SH-SY5Y (cell line): ENCODE measurements around the gene GOLT1A.
A peak's percentile ranks its signal among the peaks of the same experiment; 100 is the strongest.

Source experiments
- GATA2 ChIP-seq: IDR thresholded peaks from 2 replicates; pipeline ENCODE4 v1.6.1; 2011; ENCODE audit warnings: mild to moderate bottlenecking, low read depth, low read length
- GATA3 ChIP-seq: IDR thresholded peaks from 2 replicates; pipeline ENCODE4 v1.6.1; 2011; ENCODE audit warnings: low read depth, mild to moderate bottlenecking, low read length, moderate library complexity

GOLT1A gene

DNA sequence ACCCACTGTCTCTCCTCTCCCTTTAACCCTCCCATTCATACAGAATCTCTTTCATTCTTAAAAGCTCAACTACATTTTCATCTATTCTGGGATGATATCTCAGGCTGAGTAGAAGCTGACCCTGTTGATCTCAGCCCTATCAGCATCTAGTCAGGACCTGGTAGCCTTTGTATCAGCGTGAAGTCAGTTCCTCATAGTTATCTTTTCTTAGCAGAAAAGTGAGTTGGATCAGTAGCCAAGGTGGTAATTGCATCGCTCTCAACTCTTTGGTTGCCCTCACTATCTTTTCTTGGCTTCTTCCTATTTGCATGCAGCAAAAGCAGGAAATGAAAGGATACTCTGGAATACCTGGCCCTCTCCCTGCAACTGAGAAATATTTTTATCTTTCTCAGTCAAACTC lies 13.6 kb upstream of the GOLT1A start:
- TF ChIP-seq GATA2 (no peak), GATA3 (no peak)

DNA sequence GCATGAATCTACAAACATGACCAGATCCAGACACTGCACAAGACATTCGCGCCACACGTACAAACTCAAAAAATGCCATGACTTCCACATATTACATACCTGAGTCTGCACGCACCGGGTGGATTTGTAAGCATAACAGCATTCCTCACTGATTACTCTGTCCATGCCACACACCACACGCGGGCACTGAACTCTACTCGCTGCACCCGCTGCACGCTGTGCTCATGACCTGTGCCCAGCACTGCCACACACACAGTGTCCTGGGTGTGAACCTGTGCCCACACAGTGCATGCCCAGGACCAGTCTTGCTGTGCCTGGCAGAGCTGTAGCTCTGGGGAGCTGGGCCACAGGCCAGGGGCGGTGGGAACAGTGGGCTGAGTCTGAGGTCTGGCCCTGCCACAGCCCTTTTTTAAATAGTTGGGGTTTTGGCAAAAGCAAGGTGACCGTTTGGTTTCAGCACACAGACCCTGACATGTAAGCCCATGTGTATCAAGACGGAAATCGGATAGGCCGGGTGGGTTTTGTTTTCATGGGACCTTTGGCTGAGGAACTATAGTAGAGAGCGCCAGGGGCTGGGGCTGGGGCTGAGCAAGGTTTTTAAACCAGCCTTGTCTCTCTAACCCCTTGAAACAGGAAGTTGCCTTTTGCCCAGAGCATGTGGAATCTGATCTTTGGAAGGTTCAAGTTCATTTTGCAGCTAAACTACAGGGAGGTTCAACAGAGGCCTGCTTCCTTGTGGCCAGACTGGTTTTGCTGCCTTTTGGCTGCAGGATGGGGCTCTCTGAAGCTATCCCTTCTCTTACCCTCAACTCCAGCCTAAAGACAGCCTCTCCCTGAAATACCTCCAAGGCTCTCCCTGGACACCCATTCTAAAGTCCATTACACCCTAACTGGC lies 12.3 kb upstream of the GOLT1A start:
- TF ChIP-seq GATA3, result no peak
- no peak for TF ChIP-seq GATA2

DNA sequence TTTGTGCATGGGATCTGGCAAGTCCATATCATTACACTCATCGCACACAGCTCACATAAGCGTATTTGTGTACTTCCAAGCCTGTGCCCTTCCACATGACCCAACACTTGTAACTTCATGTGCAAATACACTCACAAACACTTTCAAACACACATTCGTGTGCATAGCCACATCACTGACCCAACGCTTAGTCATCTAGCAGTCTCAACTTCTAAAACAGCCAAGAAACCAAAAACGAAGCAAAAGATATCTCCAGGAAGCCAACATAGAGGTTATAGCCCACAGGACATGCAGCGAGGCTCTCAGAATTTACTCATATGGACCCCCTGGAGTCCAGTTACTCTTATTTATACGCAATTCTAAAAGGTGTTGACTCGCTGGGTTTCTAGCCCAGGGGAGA lies 10.9 kb upstream of the GOLT1A start:
- TF ChIP-seq GATA2 (no peak), GATA3 (no peak)

DNA sequence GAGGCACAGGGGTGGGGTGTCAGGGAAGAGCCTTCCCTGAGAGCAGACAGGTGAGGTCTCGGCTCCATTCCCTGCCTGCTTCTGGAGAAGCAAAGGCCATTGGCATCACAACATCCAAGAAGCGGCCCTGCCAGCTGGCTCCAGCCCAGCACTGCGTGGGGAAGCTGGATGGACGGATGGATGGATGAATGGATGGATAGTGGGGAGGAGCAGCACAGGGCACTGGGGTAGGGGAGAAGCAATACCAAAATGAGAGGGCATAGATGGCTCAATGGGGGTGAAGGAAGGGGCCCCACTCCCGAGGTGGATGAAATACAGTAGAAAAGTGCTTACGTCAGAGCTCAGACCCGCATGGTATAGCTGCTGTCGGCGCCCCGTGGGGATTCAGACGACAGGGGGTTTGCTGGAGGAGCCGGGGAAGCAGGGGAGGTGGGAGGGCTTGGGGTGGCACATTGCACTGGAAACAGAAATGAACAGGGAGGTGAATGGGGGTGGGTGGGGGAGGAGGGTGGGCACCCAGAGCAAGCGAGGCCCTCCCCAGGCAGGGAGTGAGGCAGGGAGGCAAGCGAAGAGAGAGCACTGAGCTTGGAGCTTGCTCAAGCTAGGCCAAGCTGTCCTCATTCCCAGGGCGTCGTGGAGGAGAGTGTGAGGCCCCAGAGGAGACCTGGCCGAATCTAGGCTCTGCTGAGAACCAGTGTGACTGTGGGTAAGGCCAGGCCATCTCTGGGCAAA lies 9.5 kb upstream of the GOLT1A start:
- TF ChIP-seq GATA3 (no peak), GATA2 (no peak)

DNA sequence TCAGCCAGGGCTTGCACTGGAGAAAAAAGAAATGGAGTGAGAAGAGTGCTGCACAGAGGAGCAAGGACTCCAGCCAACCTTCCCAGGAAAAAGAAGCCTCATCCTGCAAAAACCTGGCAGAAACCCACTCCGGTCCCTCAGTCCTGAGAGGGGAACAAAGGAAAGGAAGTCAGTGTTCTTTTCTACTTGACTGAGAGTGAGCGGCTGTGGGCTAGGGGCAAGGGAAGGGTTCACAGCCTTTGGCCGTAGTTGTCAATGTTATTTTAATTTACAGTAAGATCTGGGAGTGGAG lies 8.9 kb upstream of the GOLT1A start:
- no peak for TF ChIP-seq GATA2
- no peak for TF ChIP-seq GATA3

DNA sequence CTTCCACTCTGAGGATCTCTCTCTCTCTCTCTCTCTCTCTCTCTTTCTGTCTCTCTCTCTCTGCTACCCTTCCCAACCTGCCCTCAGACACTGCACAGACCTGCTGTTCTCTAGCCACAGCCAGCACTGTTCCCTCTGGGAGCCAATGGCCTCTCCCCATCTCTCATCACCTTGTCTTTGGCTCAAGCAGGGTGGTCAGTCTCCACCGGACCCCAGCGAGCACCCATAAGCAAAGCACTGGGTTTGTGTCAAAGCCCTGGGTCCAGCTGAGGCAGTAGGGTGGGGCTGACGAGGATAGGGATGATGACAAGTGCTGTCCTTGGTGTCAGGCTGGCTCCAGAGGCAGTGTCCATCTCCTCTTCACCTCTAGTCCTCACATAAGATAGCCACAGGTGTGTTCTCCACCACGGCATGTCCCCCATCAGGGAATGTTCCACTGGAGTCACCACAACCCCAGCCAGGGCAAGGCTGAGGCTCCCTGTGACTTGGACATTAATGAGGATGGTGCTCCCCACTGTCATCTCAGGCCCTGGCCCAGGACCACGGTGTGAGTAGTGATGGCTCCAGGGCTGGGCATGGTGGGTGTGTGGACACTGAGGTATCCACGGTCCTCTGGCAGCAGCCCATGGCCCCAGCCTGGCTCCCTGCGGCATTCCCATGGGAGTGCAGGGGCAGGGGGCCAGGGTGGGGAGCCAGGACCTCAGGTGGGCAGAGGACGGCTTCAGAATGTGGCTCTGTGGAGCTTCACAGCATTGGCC lies 8.4 kb upstream of the GOLT1A start:
- TF ChIP-seq GATA3 (no peak), GATA2 (no peak)

DNA sequence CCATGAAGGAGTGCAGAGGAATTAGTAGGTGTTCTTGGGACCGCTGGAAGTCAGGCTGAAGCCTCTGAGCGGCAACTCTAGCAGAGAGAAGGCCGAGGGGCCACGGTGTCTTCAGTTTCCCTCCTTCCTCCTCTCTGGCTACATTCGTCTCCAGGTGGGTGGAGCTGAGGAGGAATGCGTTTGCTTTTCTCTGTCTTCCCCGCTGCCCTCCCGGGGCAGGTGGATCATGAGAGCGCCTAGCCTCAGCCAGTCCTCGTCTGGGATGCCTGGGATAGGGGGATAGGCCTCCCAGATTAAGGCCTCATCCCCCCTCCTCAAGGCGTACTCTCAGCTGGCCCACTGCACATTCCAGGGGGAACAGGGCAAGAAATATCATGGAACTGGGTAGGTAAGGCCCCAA lies 7.5 kb upstream of the GOLT1A start:
- no peak for TF ChIP-seq GATA3
- no peak for TF ChIP-seq GATA2

DNA sequence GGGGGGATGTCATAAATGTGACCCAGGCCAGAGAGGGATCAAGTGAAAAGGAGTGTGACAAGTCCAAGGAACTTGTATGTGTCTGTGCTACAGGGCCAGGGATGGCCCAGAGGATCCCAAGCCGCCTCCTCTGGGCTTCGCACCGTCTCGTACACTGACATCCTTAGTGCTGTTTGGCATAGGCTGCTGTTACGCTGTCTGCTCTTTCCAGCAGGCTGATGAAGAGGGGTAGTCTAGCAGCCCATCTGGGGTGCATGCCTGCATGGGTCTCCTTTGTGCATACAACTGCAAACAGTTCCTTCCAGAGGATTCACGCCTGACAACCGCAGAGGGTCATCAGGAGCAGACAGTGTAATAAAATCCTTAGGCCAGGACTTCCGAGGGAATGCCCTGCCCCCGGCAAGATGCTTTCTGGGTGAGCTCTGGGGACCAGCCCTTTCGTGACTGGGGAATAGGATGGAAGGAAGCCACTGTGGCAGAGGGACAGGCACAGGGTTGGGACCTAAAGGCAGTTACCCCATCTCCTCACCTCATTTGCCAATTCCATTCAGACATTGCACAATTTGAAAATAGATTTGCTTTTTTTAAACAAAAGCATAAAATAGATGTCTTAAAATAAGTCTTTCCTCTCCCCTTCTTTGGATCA lies 6.3 kb upstream of the GOLT1A start:
- TF ChIP-seq GATA3 (no peak), GATA2 (no peak)

DNA sequence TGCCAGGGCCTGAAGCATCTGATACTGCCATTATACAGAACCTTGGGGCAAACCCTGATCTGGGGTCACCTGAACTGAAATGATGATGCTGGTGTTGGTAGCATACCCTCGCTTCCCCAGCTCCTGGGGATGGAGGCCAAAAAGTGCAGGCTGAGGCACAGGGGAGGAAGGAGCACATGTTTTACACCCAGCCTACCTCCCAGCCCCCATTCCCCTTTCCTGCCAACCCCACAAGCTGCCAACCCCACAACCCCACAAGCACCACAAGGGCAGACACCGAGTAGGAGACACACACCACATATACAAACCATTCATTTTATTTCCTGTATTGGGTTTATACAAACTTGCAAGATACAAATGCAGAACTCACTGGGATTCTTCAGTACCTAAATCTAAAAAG lies 4.8 kb upstream of the GOLT1A start:
- no peak for TF ChIP-seq GATA3
- no peak for TF ChIP-seq GATA2

DNA sequence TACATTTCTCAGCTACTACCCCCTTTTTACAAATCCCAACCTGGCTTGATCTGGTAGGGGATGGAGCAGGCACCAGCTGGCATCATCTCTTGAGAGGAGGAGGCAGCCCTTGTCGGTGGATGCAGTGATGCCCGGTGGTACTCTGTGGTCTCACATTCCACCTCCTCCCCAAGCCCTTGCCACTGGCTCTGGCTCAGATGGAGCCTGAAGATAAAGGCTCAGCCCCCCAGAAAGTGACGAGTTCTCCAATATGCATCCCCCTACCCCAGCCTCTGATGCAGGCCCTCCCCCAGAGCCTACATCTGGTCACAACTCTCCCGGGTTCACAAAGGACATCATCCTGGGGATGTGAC lies 3.8 kb upstream of the GOLT1A start:
- no peak for TF ChIP-seq GATA3
- TF ChIP-seq GATA2, result peak; percentile 34; the same call in 1 of the 2 replicates

DNA sequence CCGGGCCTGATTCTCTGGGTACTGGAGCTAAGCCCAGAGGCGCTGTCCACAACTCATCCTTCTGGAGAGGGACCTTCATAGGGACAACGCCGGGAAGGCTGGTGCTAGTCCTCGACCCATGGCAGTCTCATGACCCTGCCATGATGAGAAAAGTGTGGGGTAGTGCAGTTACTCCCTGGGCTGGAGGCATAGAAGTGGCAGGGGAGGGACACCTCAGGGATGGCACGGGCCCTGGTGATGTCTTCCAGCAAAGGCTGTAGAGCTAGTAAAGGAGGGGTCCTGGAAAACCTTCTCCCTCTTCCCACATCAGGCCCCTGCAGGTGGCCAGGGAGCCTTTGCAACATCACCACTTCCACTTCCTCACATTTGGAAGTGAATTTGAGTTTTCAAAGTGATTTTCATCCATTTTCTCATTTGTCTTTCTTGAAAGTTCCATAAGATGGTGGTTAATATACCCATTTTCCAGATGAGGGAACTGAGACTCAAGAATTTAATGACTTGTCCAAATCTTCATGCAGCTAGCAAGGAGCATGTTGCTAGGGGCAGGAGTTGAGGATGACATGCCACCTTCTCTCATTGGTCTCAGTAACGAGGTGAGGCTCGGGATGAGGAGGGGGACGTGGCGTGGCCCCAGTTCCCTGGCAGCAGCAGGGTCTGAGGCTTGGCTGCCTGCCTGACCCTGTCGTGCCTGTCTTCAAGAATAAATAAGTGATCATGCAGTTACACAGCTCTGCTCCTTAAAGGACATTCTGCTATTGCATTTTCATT lies 3.3 kb upstream of the GOLT1A start:
- no peak for TF ChIP-seq GATA2
- no peak for TF ChIP-seq GATA3

DNA sequence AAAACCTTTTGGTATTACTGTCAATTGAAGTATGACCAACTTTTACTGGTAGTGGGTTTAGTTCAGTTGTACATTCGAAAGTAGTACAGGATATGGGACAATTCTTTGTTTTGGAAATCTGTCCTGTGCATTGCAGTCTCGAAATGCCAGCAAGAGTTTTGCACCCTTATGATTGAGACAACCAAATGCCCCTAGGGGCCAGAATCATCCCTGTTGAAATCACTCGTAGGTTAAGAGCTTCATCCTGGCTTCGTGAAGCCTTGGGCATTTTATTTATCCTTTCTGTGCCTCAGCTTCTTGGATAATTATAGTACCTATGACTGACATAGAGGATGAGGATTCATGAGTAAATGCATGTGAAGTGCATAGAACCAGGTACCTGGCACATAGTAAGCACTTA lies 2.4 kb upstream of the GOLT1A start:
- TF ChIP-seq GATA2, result no peak
- TF ChIP-seq GATA3, result no peak

DNA sequence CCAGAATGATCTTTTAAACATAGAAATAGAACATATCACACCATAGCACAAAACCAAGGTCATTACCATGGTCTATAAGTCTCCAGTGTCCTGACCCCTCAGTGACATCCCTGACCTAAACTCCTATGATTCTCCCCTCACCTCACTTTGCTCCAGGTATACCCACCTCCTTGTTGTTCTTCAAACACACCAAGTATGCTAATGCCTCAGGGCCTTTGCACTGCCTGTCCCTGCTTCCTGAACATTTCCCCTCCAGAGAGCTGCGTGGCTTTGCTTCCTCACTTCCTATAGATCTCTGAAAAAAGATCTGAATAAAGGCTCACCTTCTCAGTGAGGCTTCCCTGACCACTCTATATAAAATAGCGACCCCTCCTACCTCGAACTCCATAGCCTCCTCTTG lies 1.1 kb downstream of the GOLT1A start:
- TF ChIP-seq GATA2 (no peak), GATA3 (no peak)

DNA sequence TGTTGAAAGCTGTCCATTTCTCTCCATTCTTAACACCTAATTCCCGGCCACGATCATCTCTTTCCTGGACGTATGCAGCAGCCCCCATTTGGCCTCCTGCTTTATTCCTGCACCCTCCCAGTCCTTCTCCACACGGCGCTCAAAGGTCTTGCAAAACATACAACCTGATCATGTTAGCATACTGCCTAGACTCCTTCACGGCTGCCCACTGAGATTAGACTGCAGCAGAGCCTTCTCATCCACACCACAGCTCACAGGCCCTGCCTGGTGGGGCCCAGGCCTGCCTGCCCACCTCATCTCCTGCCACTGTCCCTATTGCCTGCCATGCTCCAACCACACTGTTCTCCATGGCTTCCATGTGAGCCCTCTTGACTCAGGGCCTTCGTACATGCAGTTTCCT lies 2.7 kb downstream of the GOLT1A start:
- TF ChIP-seq GATA3, result no peak
- no peak for TF ChIP-seq GATA2

DNA sequence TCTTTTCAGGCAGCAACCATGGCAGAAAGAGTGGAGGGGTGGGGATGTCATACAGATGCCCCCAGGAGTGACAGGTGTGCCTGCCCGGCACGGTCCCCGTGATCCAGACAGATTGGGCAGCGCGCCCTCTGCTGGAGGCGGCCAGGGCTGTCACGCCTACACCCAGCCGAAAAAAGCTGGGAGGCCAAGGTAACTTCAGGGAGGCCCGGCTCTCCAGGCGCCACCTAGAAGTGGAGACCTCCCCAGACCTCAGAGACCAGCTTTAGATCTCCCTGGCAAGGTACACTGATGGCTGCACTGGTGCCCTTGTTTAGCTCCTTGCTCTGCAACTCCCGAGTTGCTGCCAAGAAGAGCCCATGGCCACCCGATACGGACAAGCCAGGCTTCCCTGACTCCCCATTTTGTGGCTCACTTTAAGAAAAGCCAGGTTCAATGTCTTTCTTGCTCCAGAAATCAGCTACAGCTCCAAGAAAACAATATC lies 6.6 kb downstream of the GOLT1A start:
- TF ChIP-seq GATA2, result no peak
- TF ChIP-seq GATA3, result no peak

DNA sequence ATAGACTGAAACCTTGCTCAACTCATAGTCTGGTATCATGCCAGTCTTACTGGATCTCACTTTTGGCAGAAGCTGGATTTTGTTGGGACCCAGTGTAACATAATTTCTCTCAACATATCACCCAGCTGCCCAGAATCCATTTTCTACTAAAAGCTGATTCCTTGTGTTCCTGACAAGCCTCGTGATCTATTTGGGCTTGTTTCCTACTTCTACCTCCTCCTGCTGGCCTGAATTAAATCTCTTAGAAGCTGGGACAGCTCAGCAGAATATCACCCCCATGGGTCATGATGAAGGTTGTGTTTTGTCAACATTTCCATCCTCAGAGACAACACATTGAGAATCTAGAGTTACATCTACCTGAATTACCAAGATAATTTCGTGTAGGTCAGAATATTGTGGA lies 7.7 kb downstream of the GOLT1A start:
- TF ChIP-seq GATA3, result no peak
- no peak for TF ChIP-seq GATA2
